HCT116 (cell line): Measurements from ENCODE around the gene PDYN. TPM values are rescaled to one million over a fixed set of nuclear protein-coding genes. Genes with fewer than 3 reads are reported as not detected.

Source experiments
- ATAC-seq: fragments of 200-7000 bp; cut with Tn5 transposase; 2 replicates; pipeline ENCODE4 v1.9.1; 2020; ENCODE audit warnings: mild to moderate bottlenecking, moderate library complexity
- BruUV-seq: library from RNA; stranded (reverse); fragments of 400-500 nt; replicated peaks from 2 replicates; lab custom pipeline; 2021; lab: Mats Ljungman, UMichigan
- CTCF ChIA-PET: fragments of 300-600 bp; sonication (Branson Sonifier 250); formaldehyde crosslinking; loops from one replicate; lab custom pipeline; 2021; ENCODE audit warnings: antibody characterized with exemption; lab: Charles Lee
- POLR2A ChIA-PET: fragments of 300-600, 350-600 bp; sonication (Branson Sonifier 250); formaldehyde crosslinking; loops from one replicate; lab custom pipeline; 2021; ENCODE audit warnings: antibody characterized with exemption; lab: Charles Lee
- RAD21 ChIA-PET, 2 experiments: fragments of 300-600 bp; sonication (Branson Sonifier 250); formaldehyde crosslinking; loops; one replicate each; lab custom pipeline; 2023; ENCODE audit warnings: low total read pairs in 2 of 2; ENCODE audit not compliant: uncharacterized antibody in 2 of 2, unreplicated experiment in 2 of 2, low non-redundant PET in 1 of 2; lab: Charles Lee
- DNase-seq: peaks from one replicate; pipeline ENCODE4 v3.0.0-alpha.2; 2010; ENCODE audit warnings: low read depth, low spot score
- H2AFZ ChIP-seq: fragments of 200-600 bp; shearing (Covaris generic), sonication (generic); 2 replicates; pipeline ENCODE4 v1.6.1; 2017; ENCODE audit warnings: low read depth, mixed run types, mixed read lengths, antibody characterized with exemption, low read length; ENCODE audit not compliant: poor library complexity, severe bottlenecking
- H3K27ac ChIP-seq: 2 replicates; pipeline ENCODE4 v1.5.1; 2012; ENCODE audit warnings: low read depth, low read length
- H3K27me3 ChIP-seq: fragments of 200-600 bp; sonication (generic); 2 replicates; pipeline ENCODE4 v1.6.1; 2016; ENCODE audit warnings: mixed run types, low read length, mixed read lengths; ENCODE audit not compliant: insufficient read depth
- H3K36me3 ChIP-seq, 2 experiments: fragments of 200-500 bp in 1 of 2; fragments of 200-600 bp in 1 of 2; sonication (Bioruptor generic) in 1 of 2; sonication (generic) in 1 of 2; 2 replicates each; pipeline versions ENCODE4 v1.5.1 to v1.6.1; 2014 to 2016; ENCODE audit warnings: low read length in 2 of 2, inconsistent platforms in 1 of 2, mixed read lengths in 1 of 2, mixed run types in 1 of 2; ENCODE audit not compliant: insufficient read depth in 2 of 2, control insufficient read depth in 1 of 2
- H3K4me1 ChIP-seq, 2 experiments: fragments of 200-600 bp in 1 of 2; sonication (generic) in 1 of 2; 2 replicates each; pipeline versions ENCODE4 v1.5.1 to v1.6.1; 2012 to 2017; ENCODE audit warnings: low read length in 2 of 2, inconsistent platforms in 1 of 2, mild to moderate bottlenecking in 1 of 2, mixed read lengths in 1 of 2, mixed run types in 1 of 2, moderate library complexity in 1 of 2; ENCODE audit not compliant: insufficient read depth in 2 of 2, control insufficient read depth in 1 of 2
- H3K4me2 ChIP-seq: fragments of 200-600 bp; sonication (generic); 2 replicates; pipeline ENCODE4 v1.6.1; 2017; ENCODE audit warnings: mixed run types, low read length, mixed read lengths
- H3K4me3 ChIP-seq, 2 experiments: fragments of 200-600 bp in 1 of 2; sonication (generic) in 1 of 2; replicated peaks in 1 of 2; 2 replicates each; pipeline ENCODE4 v1.5.1; 2011 to 2016; ENCODE audit warnings: low read length in 2 of 2, control low read depth in 1 of 2, low read depth in 1 of 2, mild to moderate bottlenecking in 1 of 2, mixed read lengths in 1 of 2, mixed run types in 1 of 2
- H3K79me2 ChIP-seq: fragments of 200-600 bp; sonication (generic); 2 replicates; pipeline ENCODE4 v1.6.1; 2017; ENCODE audit warnings: mild to moderate bottlenecking, mixed run types, low read length, moderate library complexity, mixed read lengths; ENCODE audit not compliant: insufficient read depth
- H3K9ac ChIP-seq: fragments of 200-600 bp; sonication (generic); 2 replicates; pipeline ENCODE4 v1.6.1; 2016; ENCODE audit warnings: low read length, mixed read lengths
- H3K9me2 ChIP-seq: fragments of 200-600 bp; sonication (generic), shearing (Covaris generic); 2 replicates; pipeline ENCODE4 v1.6.1; 2017; ENCODE audit warnings: mixed run types, mild to moderate bottlenecking, moderate library complexity; ENCODE audit not compliant: insufficient read depth
- H3K9me3 ChIP-seq, 2 experiments: fragments of 200-500 bp in 1 of 2; fragments of 200-600 bp in 1 of 2; sonication (Bioruptor generic) in 1 of 2; sonication (generic) in 1 of 2; 2 replicates each; pipeline ENCODE4 v1.6.1; 2014 to 2017; ENCODE audit warnings: low read length in 2 of 2, mixed read lengths in 2 of 2, inconsistent platforms in 1 of 2, low read depth in 1 of 2, mild to moderate bottlenecking in 1 of 2, mixed run types in 1 of 2, moderate library complexity in 1 of 2; ENCODE audit not compliant: control insufficient read depth in 1 of 2, insufficient read depth in 1 of 2
- H4K20me1 ChIP-seq: fragments of 200-600 bp; sonication (generic), shearing (Covaris generic); 2 replicates; pipeline ENCODE4 v1.6.1; 2017; ENCODE audit warnings: mixed run types, mild to moderate bottlenecking, moderate library complexity; ENCODE audit not compliant: insufficient read depth
- ATF3 ChIP-seq: IDR thresholded peaks from 2 replicates; pipeline ENCODE4 v1.6.1; 2012
- CEBPB ChIP-seq: IDR thresholded peaks from 2 replicates; pipeline ENCODE4 v1.6.1; 2012; ENCODE audit warnings: low read depth
- CTCF ChIP-seq, 3 experiments: fragments of 200-600 bp in 1 of 3; sonication (generic) in 1 of 3; IDR thresholded peaks in 2 of 3; conservative IDR thresholded peaks in 1 of 3; 2 replicates each; pipeline ENCODE4 v1.5.1; 2012 to 2017; ENCODE audit warnings: low read depth in 2 of 3, low read length in 2 of 3, antibody characterized with exemption in 1 of 3, borderline replicate concordance in 1 of 3, control low read depth in 1 of 3, mild to moderate bottlenecking in 1 of 3, mixed read lengths in 1 of 3, mixed run types in 1 of 3, moderate library complexity in 1 of 3; ENCODE audit not compliant: insufficient read depth in 1 of 3
- EGR1 ChIP-seq: IDR thresholded peaks from 2 replicates; pipeline ENCODE4 v1.6.1; 2012; ENCODE audit warnings: low read depth
- EZH2phosphoT487 ChIP-seq: fragments of 200-600 bp; IDR thresholded peaks from 2 replicates; pipeline ENCODE4 v1.6.1; 2018; ENCODE audit warnings: antibody characterized with exemption, borderline replicate concordance
- FOSL1 ChIP-seq: IDR thresholded peaks from 2 replicates; pipeline ENCODE4 v1.6.1; 2012; ENCODE audit warnings: low read depth
- MAX ChIP-seq: IDR thresholded peaks from 2 replicates; pipeline ENCODE4 v1.6.1; 2012
- POLR2A ChIP-seq: IDR thresholded peaks from 2 replicates; pipeline ENCODE4 v1.7.0; 2011; ENCODE audit warnings: borderline replicate concordance; ENCODE audit not compliant: insufficient read depth, insufficient read length; ENCODE audit errors: extremely low read depth
- POLR2AphosphoS5 ChIP-seq: IDR thresholded peaks from 2 replicates; pipeline ENCODE4 v1.6.1; 2011; ENCODE audit warnings: mild to moderate bottlenecking, low read depth, low read length, moderate library complexity
- RAD21 ChIP-seq: IDR thresholded peaks from 2 replicates; pipeline ENCODE4 v1.6.1; 2012; ENCODE audit warnings: low read depth, mild to moderate bottlenecking
- SIN3A ChIP-seq: IDR thresholded peaks from 2 replicates; pipeline ENCODE4 v1.6.1; 2012; ENCODE audit warnings: low read depth
- SP1 ChIP-seq: IDR thresholded peaks from 2 replicates; pipeline ENCODE4 v1.6.1; 2012; ENCODE audit warnings: low read depth
- SRF ChIP-seq: IDR thresholded peaks from 2 replicates; pipeline ENCODE4 v1.6.1; 2012; ENCODE audit warnings: low read depth
- TCF7L2 ChIP-seq: IDR thresholded peaks from 2 replicates; pipeline ENCODE4 v1.7.0; 2011; ENCODE audit warnings: borderline replicate concordance, inconsistent platforms; ENCODE audit not compliant: insufficient read depth, insufficient read length; ENCODE audit errors: extremely low read depth
- YY1 ChIP-seq: IDR thresholded peaks from 2 replicates; pipeline ENCODE4 v1.6.1; 2011; ENCODE audit warnings: low read length, low read depth, moderate library complexity, mild to moderate bottlenecking; ENCODE audit not compliant: insufficient replicate concordance; ENCODE audit errors: extremely low read depth
- ZBTB33 ChIP-seq: IDR thresholded peaks from 2 replicates; pipeline ENCODE4 v1.6.1; 2011; ENCODE audit warnings: mild to moderate bottlenecking, low read length, moderate library complexity; ENCODE audit not compliant: insufficient replicate concordance; ENCODE audit errors: extremely low read depth
- ZNF274 ChIP-seq: fragments of 200-500 bp; sonication (Bioruptor generic); IDR thresholded peaks from 2 replicates; pipeline ENCODE4 v1.6.1; 2014; ENCODE audit warnings: mild to moderate bottlenecking, low read depth, low read length, inconsistent platforms
- intact Hi-C: fragments of 100-400 bp; cut with micrococcal nuclease; formaldehyde crosslinking; loops from 2 replicates; pipeline ENCODE4 v1.10.0; 2022
- total RNA-seq: library from RNA; stranded (reverse); gene quantifications from one replicate; pipeline ENCODE4 v1.2.1, GENCODE V29; 2021; ENCODE audit not compliant: unreplicated experiment

The PDYN gene
- total RNA-seq, 1 experiment from 2014 or later, result not detected

- H3K27me3 ChIP-seq, result no peaks in the 10 kb centered on the region
- BruUV-seq, result no TSS peak
- H3K4me2 ChIP-seq, result no peak overlapping the region
- H3K9ac ChIP-seq, result no peak overlapping the region
- ATAC-seq, result no peak
- H3K27ac ChIP-seq, result no peak overlapping the region
- H3K79me2 ChIP-seq, result no peaks in the 10 kb centered on the region
- no peaks in the 10 kb centered on the region for H3K9me3 ChIP-seq
- no peak overlapping the region for H3K4me3 ChIP-seq
- H3K4me1 ChIP-seq, result no peaks in the 10 kb centered on the region
- POLR2A ChIA-PET, result no interaction called here
- TF ChIP-seq SRF (no peak), POLR2AphosphoS5 (no peak), MAX (no peak), POLR2A (no peak), TCF7L2 (no peak), RAD21 (no peak), YY1 (no peak)
- intact Hi-C loops, result no loop called here
- no peak overlapping the region for H2AFZ ChIP-seq
- CTCF ChIA-PET, result no interaction called here
- no peaks in the 10 kb centered on the region; a peak in 1 of 4 replicates for H3K36me3 ChIP-seq
- DNase-seq, result no peak
- H4K20me1 ChIP-seq, result no peaks in the 10 kb centered on the region
- H3K9me2 ChIP-seq, result no peaks in the 10 kb centered on the region
- RAD21 ChIA-PET, result no interaction called here
These were observed 59.7 kb downstream of the PDYN start for GRCh38 chr20:1934156-1934555.

GRCh38 chr20:1933465-1933870, 60.4 kb downstream of the PDYN start:
- no peak for ATAC-seq
- H2AFZ ChIP-seq, result no peak overlapping the region
- H3K79me2 ChIP-seq, result no peaks in the 10 kb centered on the region
- ChIA-PET RAD21 (no interaction called here), CTCF (no interaction called here), POLR2A (no interaction called here)
- no peak overlapping the region for H3K4me3 ChIP-seq
- no peak overlapping the region for H3K9ac ChIP-seq
- no peak overlapping the region for H3K4me2 ChIP-seq
- no peaks in the 10 kb centered on the region for H3K4me1 ChIP-seq
- H3K27ac ChIP-seq, result no peak overlapping the region
- no peaks in the 10 kb centered on the region for H3K9me3 ChIP-seq
- H3K27me3 ChIP-seq, result no peaks in the 10 kb centered on the region
- no peaks in the 10 kb centered on the region for H4K20me1 ChIP-seq
- intact Hi-C loops, result no loop called here
- no peaks in the 10 kb centered on the region for H3K9me2 ChIP-seq
- no TSS peak for BruUV-seq
- no peaks in the 10 kb centered on the region for H3K36me3 ChIP-seq
- no peak for DNase-seq
- TF ChIP-seq RAD21 (no peak), POLR2AphosphoS5 (no peak), YY1 (no peak), SIN3A (no peak), EZH2phosphoT487 (no peak), TCF7L2 (no peak), ZBTB33 (no peak), CTCF (IDR thresholded peaks at IDR 0.05 in 2 of 3, conservative IDR thresholded peaks at IDR 0.05 in 1 of 3; ENCODE audit: borderline replicate concordance in 1 of 3, insufficient read depth in 1 of 3, low read depth in 2 of 3, low read length in 2 of 3) (no peak), SP1 (no peak), CEBPB (no peak), ZNF274 (no peak), ATF3 (no peak), EGR1 (no peak), FOSL1 (no peak)
